OCI-LY1 (cell line): ENCODE measurements around the gene LDLRAD3.

ENCODE experiments used
- H2AFZ ChIP-seq: fragments of 200-600 bp; sonication (generic), shearing (Covaris generic); 2 replicates; pipeline ENCODE4 v1.6.0; 2014; ENCODE audit warnings: antibody characterized with exemption, mild to moderate bottlenecking, low read length
- H3F3A ChIP-seq: fragments of 200-600 bp; sonication (generic), shearing (Covaris generic); 2 replicates; pipeline ENCODE4 v1.6.0; 2014; ENCODE audit warnings: mild to moderate bottlenecking, antibody characterized with exemption, low read length, moderate library complexity; ENCODE audit not compliant: insufficient read depth
- H3K27ac ChIP-seq: fragments of 200-600 bp; sonication (generic); 2 replicates; pipeline ENCODE4 v1.5.1; 2014; ENCODE audit warnings: low read length, mixed run types, mild to moderate bottlenecking, low read depth; ENCODE audit not compliant: poor library complexity, severe bottlenecking
- H3K27me3 ChIP-seq: fragments of 200-600 bp; sonication (generic); 2 replicates; pipeline ENCODE4 v1.6.0; 2014; ENCODE audit warnings: antibody characterized with exemption, mild to moderate bottlenecking, low read length, moderate library complexity; ENCODE audit not compliant: insufficient read depth
- H3K36me3 ChIP-seq: fragments of 200-600 bp; sonication (generic); 2 replicates; pipeline ENCODE4 v1.6.1; 2014; ENCODE audit warnings: mild to moderate bottlenecking, antibody characterized with exemption, low read length, moderate library complexity, mixed read lengths; ENCODE audit not compliant: insufficient read depth
- H3K4me1 ChIP-seq: fragments of 200-600 bp; sonication (generic); 2 replicates; pipeline ENCODE4 v1.5.1; 2014; ENCODE audit warnings: mild to moderate bottlenecking, low read length, moderate library complexity; ENCODE audit not compliant: insufficient read depth, severe bottlenecking
- H3K4me2 ChIP-seq: fragments of 200-600 bp; sonication (generic), shearing (Covaris generic); 2 replicates; pipeline ENCODE4 v1.6.1; 2014; ENCODE audit warnings: low read length
- H3K4me3 ChIP-seq: fragments of 200-600 bp; sonication (generic); 2 replicates; pipeline ENCODE4 v1.5.1; 2014; ENCODE audit warnings: low read length, low read depth, mild to moderate bottlenecking, mixed read lengths; ENCODE audit not compliant: poor library complexity, severe bottlenecking
- H3K79me2 ChIP-seq: fragments of 200-600 bp; shearing (Covaris generic); 2 replicates; pipeline ENCODE4 v1.6.1; 2016; ENCODE audit warnings: mixed run types, low read length, mixed read lengths; ENCODE audit not compliant: insufficient read depth
- H3K9ac ChIP-seq: fragments of 200-600 bp; sonication (generic), shearing (Covaris generic); 2 replicates; pipeline ENCODE4 v1.6.1; 2014; ENCODE audit warnings: mild to moderate bottlenecking, low read length, mixed read lengths
- H3K9me2 ChIP-seq: fragments of 200-600 bp; sonication (generic), shearing (Covaris generic); 2 replicates; pipeline ENCODE4 v1.6.1; 2014; ENCODE audit warnings: low read depth, mild to moderate bottlenecking, low read length, mixed read lengths
- H3K9me3 ChIP-seq: fragments of 200-600 bp; shearing (Covaris generic); 2 replicates; pipeline ENCODE4 v1.6.1; 2014; ENCODE audit warnings: low read length, mixed read lengths
- H4K20me1 ChIP-seq: fragments of 200-600 bp; sonication (generic), shearing (Covaris generic); 2 replicates; pipeline ENCODE4 v1.6.0; 2016; ENCODE audit warnings: mild to moderate bottlenecking, low read length; ENCODE audit not compliant: insufficient read depth
- EZH2 ChIP-seq: fragments of 200-600 bp; sonication (generic), shearing (Covaris generic); IDR thresholded peaks from 2 replicates; pipeline ENCODE4 v1.8.0; 2017; ENCODE audit warnings: borderline replicate concordance, mixed run types, mild to moderate bottlenecking, antibody characterized with exemption, low read length, moderate library complexity, mixed read lengths
- TF ChIP-seq, protein P1 (sequence below): fragments of 200-600 bp; sonication (generic), shearing (Covaris generic); IDR thresholded peaks from 2 replicates; pipeline ENCODE4 v1.5.1; 2017; ENCODE audit warnings: mild to moderate bottlenecking, antibody characterized with exemption, low read length, moderate library complexity, mixed read lengths

Gene LDLRAD3

DNA sequence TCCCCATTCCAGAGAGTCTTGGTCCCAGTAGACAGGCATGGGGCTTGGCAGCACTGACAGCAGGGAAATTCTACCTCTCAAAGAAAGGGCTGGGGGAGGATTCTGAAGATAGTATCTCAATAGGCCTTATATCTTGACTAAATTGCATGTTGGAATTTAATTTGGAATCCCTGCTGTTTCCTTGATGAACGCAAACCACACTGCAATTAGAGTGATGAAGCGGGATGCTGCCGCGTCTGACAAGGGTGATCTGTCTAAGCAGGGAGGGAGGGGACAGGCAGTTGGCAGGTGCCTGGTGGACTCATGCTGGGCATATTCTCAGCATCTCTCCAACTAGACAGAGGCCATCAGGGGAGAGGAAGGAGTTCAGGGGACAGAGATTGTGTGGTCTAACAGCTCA is 296.9 kb downstream of the LDLRAD3 start:
- Histone ChIP-seq H3K9me2 (no peaks in the 10 kb centered on the region), H3K4me3 (no peak overlapping the region), H3K27ac (no peak overlapping the region), H3K9me3 (no peaks in the 10 kb centered on the region), H3K27me3 (no peaks in the 10 kb centered on the region), H3F3A (no peaks in the 10 kb centered on the region), H3K36me3 (no peaks in the 10 kb centered on the region), H2AFZ (no peak overlapping the region), H3K4me1 (no peaks in the 10 kb centered on the region), H3K4me2 (no peak overlapping the region), H4K20me1 (no peaks in the 10 kb centered on the region), H3K79me2 (no peaks in the 10 kb centered on the region), H3K9ac (no peak overlapping the region)
- TF ChIP-seq, protein P1, sequence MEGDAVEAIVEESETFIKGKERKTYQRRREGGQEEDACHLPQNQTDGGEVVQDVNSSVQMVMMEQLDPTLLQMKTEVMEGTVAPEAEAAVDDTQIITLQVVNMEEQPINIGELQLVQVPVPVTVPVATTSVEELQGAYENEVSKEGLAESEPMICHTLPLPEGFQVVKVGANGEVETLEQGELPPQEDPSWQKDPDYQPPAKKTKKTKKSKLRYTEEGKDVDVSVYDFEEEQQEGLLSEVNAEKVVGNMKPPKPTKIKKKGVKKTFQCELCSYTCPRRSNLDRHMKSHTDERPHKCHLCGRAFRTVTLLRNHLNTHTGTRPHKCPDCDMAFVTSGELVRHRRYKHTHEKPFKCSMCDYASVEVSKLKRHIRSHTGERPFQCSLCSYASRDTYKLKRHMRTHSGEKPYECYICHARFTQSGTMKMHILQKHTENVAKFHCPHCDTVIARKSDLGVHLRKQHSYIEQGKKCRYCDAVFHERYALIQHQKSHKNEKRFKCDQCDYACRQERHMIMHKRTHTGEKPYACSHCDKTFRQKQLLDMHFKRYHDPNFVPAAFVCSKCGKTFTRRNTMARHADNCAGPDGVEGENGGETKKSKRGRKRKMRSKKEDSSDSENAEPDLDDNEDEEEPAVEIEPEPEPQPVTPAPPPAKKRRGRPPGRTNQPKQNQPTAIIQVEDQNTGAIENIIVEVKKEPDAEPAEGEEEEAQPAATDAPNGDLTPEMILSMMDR: no peak
- TF ChIP-seq EZH2: no peak

DNA sequence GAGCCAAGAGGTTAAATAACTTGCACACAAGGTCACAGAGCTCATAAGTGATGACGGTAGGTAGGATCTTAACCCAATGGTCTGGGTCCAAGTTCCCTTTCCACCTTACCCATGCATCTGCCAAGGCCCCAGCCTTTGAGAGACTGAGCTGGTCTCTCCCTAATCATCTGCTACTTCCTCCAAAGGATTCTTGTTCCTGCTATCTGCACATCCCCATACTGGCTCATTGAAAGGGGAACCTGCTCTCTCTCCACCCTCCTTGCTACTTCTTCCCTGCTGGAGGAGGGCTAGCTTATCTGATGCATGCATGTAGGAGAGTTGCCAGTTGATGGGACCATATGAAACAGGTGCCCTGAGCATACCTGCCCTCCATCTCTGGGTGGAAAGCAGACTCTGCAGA is 297.6 kb downstream of the LDLRAD3 start:
- Histone ChIP-seq H3K9me3 (no peaks in the 10 kb centered on the region), H2AFZ (no peak overlapping the region), H3K9ac (no peak overlapping the region), H3K9me2 (no peaks in the 10 kb centered on the region), H3F3A (no peaks in the 10 kb centered on the region), H3K27ac (no peak overlapping the region), H3K4me3 (no peak overlapping the region), H3K4me1 (no peaks in the 10 kb centered on the region), H3K4me2 (no peak overlapping the region), H3K36me3 (no peaks in the 10 kb centered on the region), H4K20me1 (no peaks in the 10 kb centered on the region), H3K27me3 (no peaks in the 10 kb centered on the region), H3K79me2 (no peaks in the 10 kb centered on the region)
- TF ChIP-seq, protein P1: no peak
- no peak for TF ChIP-seq EZH2

DNA sequence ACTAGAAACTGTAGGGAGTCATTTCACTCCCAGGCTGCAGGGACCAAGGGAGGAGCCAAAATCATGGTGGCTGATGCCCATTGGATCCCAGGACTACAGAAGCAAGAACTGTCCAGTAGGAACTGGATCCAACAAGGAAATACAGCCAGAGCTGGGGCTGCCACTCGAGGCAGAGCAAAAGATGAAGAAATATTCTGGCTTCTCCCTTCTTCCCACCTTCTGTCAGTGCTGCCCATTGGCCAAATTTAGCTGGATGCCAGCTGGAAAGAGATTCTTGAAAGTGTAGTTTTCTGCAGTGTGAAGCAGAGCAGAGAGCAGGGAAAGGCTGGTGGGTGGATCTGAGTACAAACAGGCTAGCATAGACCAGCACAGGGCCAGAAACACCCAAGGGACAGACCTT is 299.8 kb downstream of the LDLRAD3 start:
- Histone ChIP-seq H3K79me2 (no peaks in the 10 kb centered on the region), H3K4me1 (no peaks in the 10 kb centered on the region), H3K9me3 (no peaks in the 10 kb centered on the region), H3K27me3 (no peaks in the 10 kb centered on the region), H3K9ac (no peak overlapping the region), H3K4me2 (no peak overlapping the region), H3K4me3 (no peak overlapping the region), H3K27ac (no peak overlapping the region), H4K20me1 (no peaks in the 10 kb centered on the region), H3K36me3 (no peaks in the 10 kb centered on the region), H2AFZ (no peak overlapping the region), H3K9me2 (no peaks in the 10 kb centered on the region), H3F3A (no peaks in the 10 kb centered on the region)
- TF ChIP-seq, protein P1: no peak
- no peak for TF ChIP-seq EZH2
